AG04450 (cell line): Measurements from ENCODE around the gene UVRAG. TPM values are rescaled to one million over a fixed set of nuclear protein-coding genes. Genes with fewer than 3 reads are reported as not detected.

Source experiments
- CTCF ChIA-PET: fragments of 300-600, 350-600 bp; formaldehyde crosslinking; extraction: SDS; loops from one replicate; lab custom pipeline; 2022; ENCODE audit warnings: antibody characterized with exemption, inconsistent platforms; lab: Charles Lee
- POLR2A ChIA-PET: fragments of 350-600 bp; formaldehyde crosslinking; extraction: SDS; loops from one replicate; lab custom pipeline; 2021; ENCODE audit warnings: antibody characterized with exemption, inconsistent platforms; lab: Yijun Ruan, JAX
- DNase-seq: peaks from one replicate; pipeline ENCODE4 v3.0.0-alpha.2; 2011; ENCODE audit warnings: low read depth, low spot score
- H3K27ac ChIP-seq: one replicate; pipeline ENCODE4 v1.5.1; 2012; ENCODE audit warnings: low read depth, low read length, control low read depth
- H3K27me3 ChIP-seq: one replicate; pipeline ENCODE4 v1.6.0; 2012; ENCODE audit warnings: low read length; ENCODE audit not compliant: control insufficient read depth, insufficient read depth
- H3K4me3 ChIP-seq: 2 replicates; pipeline ENCODE4 v1.5.1; 2011; ENCODE audit warnings: mild to moderate bottlenecking, low read depth, low read length, control low read depth
- H3K9me3 ChIP-seq: 2 replicates; pipeline ENCODE4 v1.5.1; 2012; ENCODE audit warnings: low read length; ENCODE audit not compliant: control insufficient read depth, insufficient read depth
- CTCF ChIP-seq: IDR thresholded peaks from 2 replicates; pipeline ENCODE4 v1.5.1; 2011; ENCODE audit warnings: low read depth, low read length, control low read depth, inconsistent platforms
- polyA plus RNA-seq: library from polyadenylated mRNA; depleted of rRNA; stranded (reverse); fragments of >200 nt; gene quantifications from 2 replicates; pipeline ENCODE4 v1.2.3, GENCODE V29; 2011

UVRAG gene
- polyA plus RNA-seq, 1 experiment: 11.6 TPM

GRCh38 chr11:75809111-75809510 lies 5.9 kb upstream of the UVRAG start:
- Histone ChIP-seq H3K27me3 (peaks cover 9% of the 10 kb centered on the region), H3K9me3 (no peaks in the 10 kb centered on the region), H3K27ac (no peak overlapping the region), H3K4me3 (no peak overlapping the region)
- no peak for DNase-seq
- POLR2A ChIA-PET: no interaction called here
- CTCF ChIA-PET: no interaction called here
- TF ChIP-seq CTCF: no peak

GRCh38 chr11:75809991-75810390 lies 5.0 kb upstream of the UVRAG start:
- CTCF ChIA-PET: no interaction called here
- DNase-seq: no peak
- Histone ChIP-seq H3K9me3 (no peaks in the 10 kb centered on the region; the same call in 1 of the 2 replicates), H3K27me3 (peaks cover 9% of the 10 kb centered on the region), H3K4me3 (no peak overlapping the region), H3K27ac (no peak overlapping the region)
- POLR2A ChIA-PET: no interaction called here
- no peak for TF ChIP-seq CTCF

- DNase-seq: no peak
- ChIA-PET CTCF (no interaction called here), POLR2A (no interaction called here)
- TF ChIP-seq CTCF: no peak
- Histone ChIP-seq H3K27ac (no peak overlapping the region), H3K27me3 (peaks cover 7% of the 10 kb centered on the region), H3K9me3 (no peaks in the 10 kb centered on the region; the same call in 1 of the 2 replicates), H3K4me3 (no peak overlapping the region)
Observed at GRCh38 chr11:75810637-75811390, 4.2 kb upstream of the UVRAG start.

- peaks cover 7% of the 10 kb centered on the region for H3K27me3 ChIP-seq
- no peak overlapping the region for H3K4me3 ChIP-seq
- no peaks in the 10 kb centered on the region; the same call in 1 of the 2 replicates for H3K9me3 ChIP-seq
- TF ChIP-seq CTCF: no peak
- ChIA-PET POLR2A (no interaction called here), CTCF (interaction anchor here (1.1 to 2.5 kb wide), 3 partner anchors 9 to 106 kb away, joined by 3 to 11 read pairs (median 3); no protein-coding TSS in a partner anchor)
- no peak overlapping the region for H3K27ac ChIP-seq
- no peak for DNase-seq
Observed at GRCh38 chr11:75811485-75811884, 3.5 kb upstream of the UVRAG start.

GRCh38 chr11:75812542-75813040 lies 2.4 kb upstream of the UVRAG start:
- Histone ChIP-seq H3K4me3 (no peak overlapping the region), H3K9me3 (no peaks in the 10 kb centered on the region; the same call in 1 of the 2 replicates), H3K27me3 (peaks cover 7% of the 10 kb centered on the region), H3K27ac (no peak overlapping the region)
- no peak for TF ChIP-seq CTCF
- ChIA-PET CTCF (interaction anchor here (0.8 to 2.5 kb wide), 3 partner anchors 55 to 506 kb away, joined by 3 to 11 read pairs (median 3); no protein-coding TSS in a partner anchor), POLR2A (no interaction called here)
- no peak for DNase-seq
